HG03108 (cell line): Measurements from ENCODE around the gene HYDIN.

ENCODE experiments used
- ATAC-seq: cut with Tn5 transposase; IDR thresholded peaks from one replicate; pipeline ENCODE4 v1.9.1; 2021; ENCODE audit warnings: moderate library complexity; ENCODE audit not compliant: unreplicated experiment

HYDIN gene

GRCh38 chr16:71230122-71230845, at the start of gene HYDIN:
Gene HYDIN, minus strand, starts transcription at chr16:71230722. Its CDS starts 43,827 bp downstream, at chr16:71186895.
- no peak for ATAC-seq

GRCh38 chr16:71276589-71277334, 46.2 kb upstream of the HYDIN start:
- ATAC-seq: no peak

- ATAC-seq: no peak
Observed at GRCh38 chr16:71273384-71273783, 42.9 kb upstream of the HYDIN start.

GRCh38 chr16:71264299-71264698, 33.8 kb upstream of the HYDIN start:
- ATAC-seq: no peak

- no peak for ATAC-seq
Observed at GRCh38 chr16:71263582-71263981, 33.1 kb upstream of the HYDIN start.

DNA sequence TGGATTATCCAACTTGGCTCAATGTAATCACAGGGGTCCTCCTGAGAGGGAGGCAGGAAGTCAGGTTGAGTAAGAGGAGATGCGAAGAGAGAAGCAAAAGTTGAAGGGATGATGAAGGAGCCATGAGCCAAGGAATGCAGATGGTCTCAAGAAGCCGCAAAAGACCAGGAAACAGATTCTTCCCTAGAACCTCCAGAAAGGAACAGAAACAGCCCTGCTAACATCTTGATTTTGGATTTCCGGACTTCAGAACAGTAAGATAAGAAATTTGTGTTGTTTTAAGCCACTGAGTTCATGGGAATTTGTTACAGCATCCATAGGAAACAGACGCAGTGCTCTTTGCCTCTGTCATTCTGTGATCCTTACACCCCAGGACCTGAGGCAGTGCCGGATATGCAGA, 31.9 kb upstream of the HYDIN start:
- ATAC-seq: no peak

DNA sequence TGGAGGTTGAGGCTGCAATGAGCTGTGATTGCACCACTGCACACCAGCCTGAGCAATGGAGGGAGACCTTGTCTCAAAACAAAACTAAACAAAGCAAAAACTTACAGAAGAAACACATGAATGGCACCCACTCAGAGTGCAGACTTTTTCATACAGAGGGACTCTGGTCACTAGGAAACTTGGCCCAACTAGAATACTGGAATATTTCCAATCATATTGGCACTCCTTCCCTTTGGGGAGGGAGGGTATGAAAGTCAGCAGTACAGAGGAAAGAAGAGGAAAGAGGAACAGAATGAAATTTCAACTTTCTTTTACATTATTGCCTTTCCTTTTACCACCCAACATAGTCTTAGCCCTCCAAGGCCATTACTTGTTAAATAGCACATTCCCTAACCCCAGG, 30.5 kb upstream of the HYDIN start:
- no peak for ATAC-seq

DNA sequence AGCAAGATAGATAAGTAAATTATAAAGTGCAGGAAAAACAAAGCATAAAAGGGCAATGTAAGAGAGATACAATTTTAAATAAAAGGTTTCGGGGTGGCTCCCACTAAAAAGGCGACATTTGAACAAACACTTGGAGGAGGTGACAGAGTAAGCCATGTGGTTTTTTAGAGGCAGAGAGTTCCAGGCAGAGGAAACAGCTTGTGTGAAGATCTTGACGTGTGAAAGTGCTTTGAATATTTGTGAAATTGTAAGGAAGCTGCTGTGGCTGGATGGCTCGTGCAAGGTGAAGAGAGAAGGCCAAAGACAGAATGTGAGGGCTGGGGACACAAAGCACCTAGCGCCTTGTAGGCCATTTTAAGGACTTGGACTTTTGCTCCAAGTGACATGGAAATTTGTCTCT, 28.6 kb upstream of the HYDIN start:
- ATAC-seq: no peak

DNA sequence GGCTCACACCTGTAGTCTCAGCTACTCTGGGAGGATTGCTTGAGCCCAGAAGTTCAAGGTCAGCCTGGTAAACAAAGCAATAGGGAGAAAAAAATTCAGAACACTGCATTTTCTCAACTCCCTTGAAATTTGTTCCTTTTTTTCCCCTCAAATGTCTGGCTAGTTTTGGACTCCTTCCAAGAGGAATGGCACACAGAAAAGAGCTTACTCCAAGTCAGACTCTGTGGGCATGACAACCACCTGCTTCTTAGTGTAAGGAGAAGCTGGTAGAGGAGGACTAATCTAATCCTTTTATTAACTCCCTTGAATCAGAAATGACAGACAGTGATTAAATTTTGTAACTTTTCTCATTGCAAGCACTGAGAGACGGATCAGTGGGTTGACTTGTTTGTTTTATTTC, 27.9 kb upstream of the HYDIN start:
- ATAC-seq: no peak

DNA sequence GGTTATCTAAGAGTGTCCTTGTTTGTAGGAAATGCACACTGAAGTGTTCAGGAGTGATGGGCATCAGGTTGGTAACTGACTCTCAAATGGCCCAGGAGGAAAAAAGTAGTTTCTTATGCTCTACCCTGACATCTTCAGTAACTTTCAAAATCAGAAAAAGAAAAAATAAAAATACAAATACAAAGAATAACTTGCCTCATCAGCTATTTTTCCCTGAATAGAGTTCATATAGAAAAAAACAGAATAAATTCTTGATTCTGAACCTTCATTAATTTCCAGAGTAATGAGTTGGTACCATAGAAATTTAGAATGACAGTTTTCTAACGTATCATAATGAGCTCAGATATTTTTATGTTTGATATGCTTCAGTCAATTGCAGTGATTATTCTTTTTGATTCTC, 27.2 kb upstream of the HYDIN start:
- ATAC-seq: no peak

- ATAC-seq: no peak
Observed at GRCh38 chr16:71255721-71256120, 25.2 kb upstream of the HYDIN start.

DNA sequence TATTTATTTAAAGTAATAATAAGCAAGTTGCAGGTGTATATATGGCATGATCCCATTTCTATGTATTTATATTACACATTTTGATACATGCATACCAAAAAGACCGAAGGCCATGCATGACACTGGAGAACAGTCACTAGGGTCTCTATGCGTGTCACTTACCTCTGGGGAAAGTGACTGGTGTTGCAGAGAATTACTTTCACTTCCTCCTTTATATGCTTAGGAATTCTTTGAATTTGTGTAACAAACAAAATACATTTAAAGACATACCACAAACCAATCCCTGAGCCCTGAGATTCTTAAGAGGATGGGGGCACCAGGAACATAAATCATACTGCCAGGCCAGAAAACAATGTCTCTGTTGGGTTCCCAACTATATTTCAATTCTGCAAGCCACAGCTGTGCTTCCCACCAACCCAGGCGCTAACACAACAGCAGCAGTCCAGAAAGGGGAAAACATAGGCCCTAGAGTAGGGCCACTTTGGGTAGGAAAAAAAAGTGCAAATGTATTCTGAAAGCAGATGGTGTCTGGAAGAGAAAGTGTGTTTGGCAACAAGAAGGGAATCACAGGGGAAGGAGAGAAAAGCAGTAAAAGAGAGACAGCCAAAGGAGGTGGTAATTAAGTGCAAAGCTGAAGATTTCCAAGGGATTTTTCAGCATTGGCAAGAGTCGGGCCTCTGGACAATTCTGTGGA, 24.5 kb upstream of the HYDIN start:
- no peak for ATAC-seq

GRCh38 chr16:71250461-71251235, 20.1 kb upstream of the HYDIN start:
- ATAC-seq: no peak

GRCh38 chr16:71249399-71249798, 18.9 kb upstream of the HYDIN start:
- no peak for ATAC-seq

- no peak for ATAC-seq
Observed at GRCh38 chr16:71247478-71247877, 17.0 kb upstream of the HYDIN start.

GRCh38 chr16:71246309-71246708, 15.8 kb upstream of the HYDIN start:
- no peak for ATAC-seq

- ATAC-seq: no peak
Observed at GRCh38 chr16:71244521-71244920, 14.0 kb upstream of the HYDIN start.

DNA sequence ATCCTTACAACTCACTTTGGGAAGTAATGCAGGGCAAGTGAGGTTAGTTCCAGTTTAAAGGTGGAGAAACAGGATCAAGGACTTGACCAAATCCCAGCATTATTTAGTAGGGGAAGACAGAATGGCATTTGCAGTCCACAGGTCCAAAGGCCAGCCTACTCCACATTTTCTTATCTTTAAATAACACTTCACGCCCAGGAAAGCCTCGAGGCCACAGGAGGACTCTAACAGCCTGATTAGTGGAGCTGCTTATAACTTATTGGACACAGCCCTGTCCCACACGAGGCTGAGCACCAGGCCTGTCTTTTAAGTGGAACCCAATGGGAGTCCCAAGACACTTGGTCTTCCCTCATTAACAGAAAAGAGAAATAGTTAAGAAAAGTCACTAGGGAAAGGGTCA, 12.1 kb upstream of the HYDIN start:
- ATAC-seq: no peak

DNA sequence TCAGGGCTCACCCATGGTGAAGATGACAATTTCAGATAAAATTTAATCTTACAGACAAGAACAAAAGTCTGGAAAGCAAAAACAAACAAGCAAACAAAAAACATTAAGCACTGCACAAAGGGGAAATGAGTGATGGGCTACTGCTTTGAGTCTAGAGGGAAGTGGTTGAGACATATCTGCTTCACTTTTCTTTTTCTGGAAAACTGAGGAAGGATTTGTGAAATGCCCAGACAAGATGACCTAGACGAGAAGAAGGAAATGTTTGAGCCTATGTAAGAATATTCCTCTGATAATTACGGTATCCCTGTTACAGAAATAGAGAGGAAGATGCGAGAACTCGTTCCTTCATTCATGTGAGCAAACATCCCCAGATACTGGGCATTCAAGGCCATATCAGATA, 11.5 kb upstream of the HYDIN start:
- ATAC-seq: no peak

GRCh38 chr16:71229344-71229743, 1.2 kb downstream of the HYDIN start:
- ATAC-seq: no peak
